Rectal smooth muscle tissue (tissue), 1 donor: ENCODE results near the gene C9orf153.

Experiments used
- H3K27ac ChIP-seq: one replicate; pipeline ENCODE4 v1.7.0; 2013; ENCODE audit warnings: low read depth, low read length, inconsistent platforms
- H3K27me3 ChIP-seq: one replicate; pipeline ENCODE4 v1.7.0; 2013; ENCODE audit warnings: low read length; ENCODE audit not compliant: control insufficient read depth, insufficient read depth
- H3K36me3 ChIP-seq: one replicate; pipeline ENCODE4 v1.7.0; 2013; ENCODE audit warnings: low read length; ENCODE audit not compliant: control insufficient read depth, insufficient read depth
- H3K4me1 ChIP-seq: one replicate; pipeline ENCODE4 v1.7.0; 2013; ENCODE audit warnings: low read length; ENCODE audit not compliant: control insufficient read depth, insufficient read depth
- H3K4me3 ChIP-seq: one replicate; pipeline ENCODE4 v1.7.0; 2013; ENCODE audit warnings: low read length
- H3K9ac ChIP-seq: one replicate; pipeline ENCODE4 v1.7.0; 2013; ENCODE audit warnings: low read length

The C9orf153 gene

DNA sequence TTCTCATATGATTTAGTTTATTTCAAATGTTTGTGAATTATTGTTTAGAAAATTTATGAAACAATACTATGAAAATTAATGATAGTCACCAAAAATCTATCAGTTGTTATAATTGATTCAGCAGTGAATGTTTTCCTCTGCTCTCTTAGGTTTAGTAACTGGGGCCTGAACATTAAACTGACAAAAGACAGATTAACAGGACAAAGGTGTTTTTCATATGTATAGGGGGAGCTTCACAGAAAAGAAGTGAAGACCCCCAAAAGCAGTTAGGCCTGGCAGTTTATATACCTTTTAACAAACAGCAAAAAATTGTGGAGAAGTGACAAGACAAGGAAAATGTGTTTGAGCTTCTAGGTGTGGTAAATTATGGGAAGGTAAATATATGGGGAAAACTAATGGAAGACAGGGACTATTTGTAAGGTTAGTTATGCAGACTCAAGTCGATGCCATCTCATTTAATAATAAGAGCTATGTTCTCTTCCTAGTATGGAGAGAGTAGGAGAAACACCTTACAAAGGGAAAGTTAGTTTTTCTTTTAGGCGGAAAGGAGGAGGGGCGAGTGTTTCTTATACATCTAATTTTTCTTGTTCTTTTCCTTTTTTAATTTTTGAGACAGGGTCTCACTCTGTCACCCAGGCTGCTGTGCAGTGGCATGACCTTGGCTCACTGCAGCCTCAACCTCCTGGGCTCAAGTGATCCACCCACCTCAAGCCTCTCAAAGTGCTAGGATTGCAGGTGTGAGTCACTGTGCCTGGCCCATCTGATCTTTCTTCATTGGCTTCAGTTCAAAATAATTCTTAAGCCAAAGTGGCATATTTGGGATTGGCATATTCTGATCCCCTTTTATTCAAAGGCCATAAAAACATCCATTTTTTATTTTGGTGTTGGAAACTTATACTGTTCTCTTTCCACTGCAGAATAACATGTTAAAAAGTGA lies 77.8 kb downstream of the C9orf153 start:
- no peaks in the 10 kb centered on the region for H3K36me3 ChIP-seq
- H3K27me3 ChIP-seq = no peaks in the 10 kb centered on the region
- H3K4me3 ChIP-seq = no peak overlapping the region
- H3K9ac ChIP-seq = no peak overlapping the region
- no peak overlapping the region for H3K27ac ChIP-seq
- peaks cover 3% of the 10 kb centered on the region for H3K4me1 ChIP-seq

DNA sequence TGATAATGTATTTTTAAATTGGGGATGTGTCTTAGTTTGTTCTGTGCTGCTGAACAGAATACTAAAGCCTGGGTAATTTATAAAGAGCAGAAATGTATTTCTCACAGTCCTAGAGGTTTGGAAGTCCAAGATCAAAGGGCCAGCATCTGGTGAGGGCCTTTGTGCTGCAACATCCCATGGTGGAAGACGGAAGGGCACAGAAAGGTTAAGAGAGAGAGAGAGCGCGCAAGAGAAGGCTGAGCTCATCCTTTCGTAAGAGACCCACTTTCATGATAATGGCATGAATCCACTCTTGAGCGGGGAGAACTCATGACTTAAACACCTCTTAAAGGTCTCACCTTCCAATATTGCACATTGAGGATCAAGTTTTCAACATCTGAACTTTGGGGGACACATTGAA lies 81.0 kb downstream of the C9orf153 start:
- peaks cover 3% of the 10 kb centered on the region for H3K4me1 ChIP-seq
- no peaks in the 10 kb centered on the region for H3K27me3 ChIP-seq
- H3K27ac ChIP-seq = no peak overlapping the region
- H3K36me3 ChIP-seq = no peaks in the 10 kb centered on the region
- H3K4me3 ChIP-seq = no peak overlapping the region
- no peak overlapping the region for H3K9ac ChIP-seq

DNA sequence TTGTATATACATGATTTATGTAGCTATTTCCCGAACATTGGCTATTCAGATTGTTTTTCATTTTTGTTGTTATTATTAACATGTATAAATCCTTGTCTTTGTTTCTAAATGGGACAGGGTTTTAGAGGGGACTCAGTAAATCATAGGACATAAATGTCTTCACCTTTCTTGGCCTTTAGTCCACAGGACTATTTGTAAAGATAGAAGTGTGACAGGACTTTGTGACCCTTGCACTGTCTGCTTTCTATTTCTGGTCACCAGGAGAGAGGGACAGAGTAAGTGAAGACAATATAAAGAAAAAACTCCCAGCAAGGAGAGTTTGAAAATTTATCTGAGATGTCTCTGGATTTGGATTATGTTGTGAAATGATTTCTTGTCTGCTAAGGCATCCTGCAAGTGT lies 81.5 kb downstream of the C9orf153 start:
- no peak overlapping the region for H3K4me3 ChIP-seq
- no peaks in the 10 kb centered on the region for H3K27me3 ChIP-seq
- no peak overlapping the region for H3K27ac ChIP-seq
- H3K36me3 ChIP-seq = no peaks in the 10 kb centered on the region
- peaks cover 3% of the 10 kb centered on the region for H3K4me1 ChIP-seq
- H3K9ac ChIP-seq = no peak overlapping the region

- H3K4me1 ChIP-seq = peaks cover 3% of the 10 kb centered on the region
- H3K27me3 ChIP-seq = no peaks in the 10 kb centered on the region
- no peaks in the 10 kb centered on the region for H3K36me3 ChIP-seq
- H3K27ac ChIP-seq = no peak overlapping the region
- no peak overlapping the region for H3K4me3 ChIP-seq
- H3K9ac ChIP-seq = no peak overlapping the region
These were observed 83.0 kb downstream of the C9orf153 start for GRCh38 chr9:86176468-86176867.

DNA sequence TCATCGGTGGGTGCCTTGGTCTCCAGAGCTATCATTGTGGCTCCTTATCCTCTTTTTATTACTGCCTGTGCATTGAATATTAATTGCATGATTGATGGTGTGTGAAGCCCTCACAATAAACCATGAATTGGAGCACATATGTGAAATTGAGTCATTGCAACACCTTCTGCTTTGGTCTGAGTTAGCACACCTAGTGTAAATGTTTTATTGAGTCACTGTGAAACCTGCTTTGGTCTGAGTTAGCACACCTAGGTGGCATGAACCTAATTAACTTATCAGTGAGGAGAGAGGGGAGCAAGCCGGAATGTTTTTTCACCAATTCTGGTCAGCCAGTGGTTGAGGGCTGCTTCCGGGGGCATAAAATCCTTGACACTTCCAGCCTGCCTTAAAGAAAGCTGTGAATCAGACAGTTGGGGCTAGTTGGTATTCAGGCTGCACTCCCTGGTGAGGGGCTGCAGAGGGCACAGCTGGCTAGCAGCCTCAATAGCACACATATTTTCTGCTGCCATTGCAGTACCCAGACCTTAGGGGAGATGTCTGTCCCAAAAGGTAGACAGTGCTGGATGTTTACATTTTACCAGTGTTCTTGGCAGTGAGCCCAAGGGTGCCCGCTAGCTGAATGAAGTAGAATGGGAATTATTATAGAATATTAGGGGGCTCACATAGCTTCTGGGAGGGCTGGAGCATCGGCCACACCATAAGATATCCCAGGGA lies 83.6 kb downstream of the C9orf153 start:
- no peaks in the 10 kb centered on the region for H3K27me3 ChIP-seq
- no peaks in the 10 kb centered on the region for H3K36me3 ChIP-seq
- H3K4me1 ChIP-seq = peaks cover 3% of the 10 kb centered on the region
- no peak overlapping the region for H3K4me3 ChIP-seq
- no peak overlapping the region for H3K27ac ChIP-seq
- H3K9ac ChIP-seq = no peak overlapping the region

- Histone ChIP-seq H3K4me1 (peaks cover 3% of the 10 kb centered on the region), H3K9ac (no peak overlapping the region), H3K27ac (no peak overlapping the region), H3K4me3 (no peak overlapping the region), H3K36me3 (no peaks in the 10 kb centered on the region), H3K27me3 (no peaks in the 10 kb centered on the region)
These were observed 84.2 kb downstream of the C9orf153 start for GRCh38 chr9:86175223-86175622.
